GM18520 (cell line): ENCODE data around the gene RGS6.

ENCODE experiments used
- ATAC-seq: cut with Tn5 transposase; IDR thresholded peaks from one replicate; pipeline ENCODE4 v1.9.1; 2021; ENCODE audit not compliant: unreplicated experiment

Gene RGS6

GRCh38 chr14:72545411-72546311 lies 613.4 kb downstream of the RGS6 start:
- no peak for ATAC-seq

GRCh38 chr14:72546344-72547016 lies 614.3 kb downstream of the RGS6 start:
- no peak for ATAC-seq

GRCh38 chr14:72547999-72548398 lies 615.8 kb downstream of the RGS6 start:
- ATAC-seq = no peak

- ATAC-seq = no peak
These were observed 616.8 kb downstream of the RGS6 start for GRCh38 chr14:72549026-72549425.

- ATAC-seq = no peak
These were observed 617.6 kb downstream of the RGS6 start for GRCh38 chr14:72549854-72550253.

GRCh38 chr14:72550513-72550912 lies 618.3 kb downstream of the RGS6 start:
- no peak for ATAC-seq

GRCh38 chr14:72552236-72552635 lies 620.0 kb downstream of the RGS6 start:
- ATAC-seq = no peak

- no peak for ATAC-seq
These were observed 620.9 kb downstream of the RGS6 start for GRCh38 chr14:72553161-72553560.

GRCh38 chr14:72553656-72554055 lies 621.4 kb downstream of the RGS6 start:
- ATAC-seq = no peak

- no peak for ATAC-seq
These were observed 622.2 kb downstream of the RGS6 start for GRCh38 chr14:72554401-72554800.

GRCh38 chr14:72554994-72555608 lies 622.9 kb downstream of the RGS6 start:
- no peak for ATAC-seq

- ATAC-seq = no peak
These were observed 623.4 kb downstream of the RGS6 start for GRCh38 chr14:72555609-72556000.

GRCh38 chr14:72557671-72558070 lies 625.4 kb downstream of the RGS6 start:
- ATAC-seq = no peak

GRCh38 chr14:72558721-72559120 lies 626.5 kb downstream of the RGS6 start:
- no peak for ATAC-seq

- ATAC-seq = no peak
These were observed 627.0 kb downstream of the RGS6 start for GRCh38 chr14:72559202-72559601.

GRCh38 chr14:72559669-72560255 lies 627.5 kb downstream of the RGS6 start:
- no peak for ATAC-seq

GRCh38 chr14:72560331-72560730 lies 628.1 kb downstream of the RGS6 start:
- no peak for ATAC-seq

- ATAC-seq = no peak
These were observed 628.8 kb downstream of the RGS6 start for GRCh38 chr14:72560889-72561493.

GRCh38 chr14:72562300-72562699 lies 630.1 kb downstream of the RGS6 start:
- ATAC-seq = no peak

- no peak for ATAC-seq
These were observed 631.4 kb downstream of the RGS6 start for GRCh38 chr14:72563676-72564075.

GRCh38 chr14:72565149-72565559 lies 632.9 kb downstream of the RGS6 start:
- ATAC-seq = no peak
